ENCODE results near the gene BRI3.

Gene BRI3

DNA sequence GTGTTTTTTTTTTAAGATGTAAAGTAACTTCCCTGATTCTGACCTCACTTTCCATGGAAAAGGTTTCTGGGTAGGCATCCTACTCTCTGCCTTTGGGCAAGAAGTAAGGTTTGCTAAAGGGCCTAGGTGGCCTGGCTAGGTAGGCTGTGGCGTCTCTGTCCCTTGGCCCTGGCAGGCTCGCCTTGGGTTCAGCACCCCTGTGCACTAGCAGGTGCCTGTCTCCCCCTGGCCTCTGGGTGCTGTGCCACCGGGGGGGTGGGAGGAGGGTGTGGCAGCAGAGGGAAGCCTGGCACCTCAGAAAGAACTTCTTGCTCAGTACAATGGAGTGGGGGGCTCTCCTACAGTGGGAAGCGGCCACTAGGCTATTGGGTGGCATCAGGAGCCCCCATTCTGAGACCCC, 43.4 kb upstream of the BRI3 start:
- H3K27ac ChIP-seq, result no peak overlapping the region
- H3K27me3 ChIP-seq, result no peaks in the 10 kb centered on the region
- H3K9ac ChIP-seq, result no peak overlapping the region
- H3K36me3 ChIP-seq, result peaks cover 23 to 84% (median 49%) of the 10 kb centered on the region in 11 experiments
- TF ChIP-seq Cebpa-rat (IDR thresholded peaks at IDR 0.05), result no peak
- H3K4me2 ChIP-seq, result no peak overlapping the region
- no peaks in the 10 kb centered on the region for H3K9me3 ChIP-seq (replicated peaks in 1 of 11)
- peaks cover 8 to 34% (median 21%) of the 10 kb centered on the region in 10 experiments for H3K4me1 ChIP-seq
- peaks cover 0 to 36% (median 7%) of the 10 kb centered on the region in 11 experiments; a peak in 12 of 22 replicates for H4K20me1 ChIP-seq
- no peak overlapping the region for H3K4me3 ChIP-seq

- TF ChIP-seq Cebpa-rat (IDR thresholded peaks at IDR 0.05), result no peak
- H4K20me1 ChIP-seq, result peaks cover 0 to 38% (median 9%) of the 10 kb centered on the region in 11 experiments; a peak in 12 of 22 replicates
- peaks cover 23 to 82% (median 51%) of the 10 kb centered on the region in 11 experiments for H3K36me3 ChIP-seq
- H3K4me3 ChIP-seq, result no peak overlapping the region
- H3K4me2 ChIP-seq, result no peak overlapping the region
- H3K27ac ChIP-seq, result no peak overlapping the region
- H3K4me1 ChIP-seq, result peaks cover 8 to 32% (median 23%) of the 10 kb centered on the region in 10 experiments
- H3K9me3 ChIP-seq (replicated peaks in 1 of 11), result no peaks in the 10 kb centered on the region
- H3K27me3 ChIP-seq, result no peaks in the 10 kb centered on the region
- no peak overlapping the region for H3K9ac ChIP-seq
Measured at GRCh38 chr7:98238976-98239375, 42.5 kb upstream of the BRI3 start.

DNA sequence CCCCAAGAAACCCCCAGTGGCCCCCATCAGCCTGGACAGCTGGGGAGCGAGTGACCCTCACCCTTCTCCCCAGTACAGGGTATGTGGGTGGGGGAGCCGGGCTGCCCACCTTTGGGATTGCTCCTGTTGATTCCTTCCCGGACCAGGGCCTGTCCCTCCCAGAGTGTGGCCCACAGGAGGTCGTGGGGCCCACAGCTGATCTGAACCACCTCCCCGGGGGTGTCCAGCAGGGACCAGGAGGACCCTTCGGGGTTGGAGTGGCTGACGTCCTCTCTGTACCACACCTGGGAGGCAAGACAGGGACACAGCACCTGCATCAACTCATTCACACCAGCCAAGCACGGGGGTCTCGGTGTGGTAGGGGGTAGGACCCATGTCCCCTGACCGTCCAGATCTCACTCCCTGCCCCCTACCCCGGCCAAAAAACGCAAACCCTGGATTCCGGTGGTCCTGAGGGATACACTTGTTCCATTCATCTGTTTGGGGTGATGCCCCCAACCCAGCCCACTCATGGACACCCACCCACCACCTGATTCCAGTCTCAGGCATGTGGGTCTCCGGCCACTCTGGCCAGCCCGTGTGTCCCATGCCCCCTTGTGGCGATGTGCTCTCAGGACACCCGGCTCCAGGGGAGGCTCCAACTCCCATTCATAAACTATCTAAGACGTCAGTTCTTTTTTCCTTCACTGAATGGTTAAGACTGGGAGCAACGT, 40.4 kb upstream of the BRI3 start:
- Histone ChIP-seq H3K4me1 (peaks cover 25 to 53% (median 45%) of the 10 kb centered on the region in 10 experiments), H3K36me3 (peaks cover 31 to 81% (median 52%) of the 10 kb centered on the region in 11 experiments), H3K9ac (peak overlapping the region in 4 of 11 experiments; percentile 25 to 71 (median 63); a peak in 8 of 22 replicates), H3K4me3 (no peak overlapping the region), H3K27me3 (no peaks in the 10 kb centered on the region), H3K9me3 (replicated peaks in 1 of 11) (no peaks in the 10 kb centered on the region), H3K27ac (peak overlapping the region in 3 of 11 experiments; percentile 7 to 46 (median 35); a peak in 5 of 22 replicates), H4K20me1 (peaks cover 0 to 56% (median 25%) of the 10 kb centered on the region in 11 experiments; a peak in 16 of 22 replicates), H3K4me2 (peak overlapping the region in 9 of 11 experiments; percentile 48 to 97 (median 86); a peak in 18 of 22 replicates)
- TF ChIP-seq Cebpa-rat (IDR thresholded peaks at IDR 0.05), result no peak

GRCh38 chr7:98241674-98242241, 39.7 kb upstream of the BRI3 start:
- H3K27me3 ChIP-seq, result no peaks in the 10 kb centered on the region
- peak overlapping the region; percentile 35 to 97 (median 82) for H3K4me2 ChIP-seq
- peaks cover 0 to 56% (median 25%) of the 10 kb centered on the region in 11 experiments; a peak in 16 of 22 replicates for H4K20me1 ChIP-seq
- H3K36me3 ChIP-seq, result peaks cover 31 to 75% (median 49%) of the 10 kb centered on the region in 11 experiments
- H3K9ac ChIP-seq, result peak overlapping the region in 9 of 11 experiments; percentile 2 to 71 (median 53); a peak in 14 of 22 replicates
- no peaks in the 10 kb centered on the region for H3K9me3 ChIP-seq (replicated peaks in 1 of 11)
- H3K4me3 ChIP-seq, result peak overlapping the region in 2 of 10 experiments; percentile 14 to 31; a peak in 2 of 20 replicates
- H3K4me1 ChIP-seq, result peaks cover 31 to 53% (median 47%) of the 10 kb centered on the region in 10 experiments
- TF ChIP-seq Cebpa-rat (IDR thresholded peaks at IDR 0.05), result no peak
- H3K27ac ChIP-seq, result peak overlapping the region in 5 of 11 experiments; percentile 7 to 46 (median 35); a peak in 9 of 22 replicates

DNA sequence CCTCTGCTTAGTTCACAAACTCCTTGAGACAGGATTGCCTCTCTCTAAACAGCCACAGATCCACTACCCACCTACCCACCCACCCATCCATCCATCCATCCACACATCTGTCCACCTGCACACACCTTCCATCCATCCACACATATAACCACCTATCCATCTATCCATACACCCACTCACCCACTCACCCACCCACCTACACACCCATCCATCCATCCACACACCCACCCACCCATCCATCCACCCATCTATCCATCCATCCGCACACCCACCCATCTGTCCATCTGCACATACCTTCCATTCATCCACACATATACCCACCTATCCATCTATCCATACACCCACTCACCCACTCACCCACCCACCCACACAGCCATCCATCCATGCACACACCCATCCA, 39.1 kb upstream of the BRI3 start:
- Histone ChIP-seq H3K9me3 (replicated peaks in 1 of 11) (no peaks in the 10 kb centered on the region), H3K4me1 (peaks cover 31 to 55% (median 48%) of the 10 kb centered on the region in 10 experiments), H3K4me3 (peak overlapping the region in 2 of 10 experiments; percentile 14 to 31; a peak in 1 of 20 replicates), H3K4me2 (peak overlapping the region in 9 of 11 experiments; percentile 64 to 97 (median 86); a peak in 18 of 22 replicates), H3K36me3 (peaks cover 31 to 75% (median 51%) of the 10 kb centered on the region in 11 experiments), H3K9ac (peak overlapping the region in 9 of 11 experiments; percentile 2 to 71 (median 53); a peak in 10 of 22 replicates), H3K27ac (peak overlapping the region in 2 of 11 experiments; percentile 32 to 46; a peak in 3 of 22 replicates), H4K20me1 (peaks cover 0 to 52% (median 25%) of the 10 kb centered on the region in 11 experiments; a peak in 16 of 22 replicates), H3K27me3 (no peaks in the 10 kb centered on the region)
- TF ChIP-seq Cebpa-rat (IDR thresholded peaks at IDR 0.05), result no peak

DNA sequence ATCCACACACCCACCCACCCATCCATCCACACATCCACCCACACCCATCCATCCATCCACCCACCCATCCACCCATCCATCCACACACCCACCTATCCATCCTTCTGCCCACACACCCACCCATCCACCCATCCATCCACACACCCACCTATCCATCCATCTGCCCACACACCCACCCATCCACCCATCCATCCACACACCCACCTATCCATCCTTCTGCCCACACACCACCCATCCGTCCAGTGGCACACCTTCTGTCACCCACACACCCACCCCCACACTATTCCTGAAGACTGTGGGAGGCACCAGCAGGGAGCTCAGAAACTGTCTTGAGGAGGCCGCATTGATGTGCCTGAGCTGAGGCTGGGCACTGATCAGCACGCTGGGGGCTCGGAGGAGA, 38.6 kb upstream of the BRI3 start:
- peaks cover 0 to 52% (median 25%) of the 10 kb centered on the region in 11 experiments; a peak in 16 of 22 replicates for H4K20me1 ChIP-seq
- H3K36me3 ChIP-seq, result peaks cover 28 to 75% (median 52%) of the 10 kb centered on the region in 11 experiments
- H3K4me3 ChIP-seq, result no peak overlapping the region
- H3K27me3 ChIP-seq, result no peaks in the 10 kb centered on the region
- H3K4me2 ChIP-seq, result no peak overlapping the region
- H3K4me1 ChIP-seq, result peaks cover 35 to 56% (median 49%) of the 10 kb centered on the region in 10 experiments
- no peak for TF ChIP-seq Cebpa-rat (IDR thresholded peaks at IDR 0.05)
- H3K9me3 ChIP-seq (replicated peaks in 1 of 11), result no peaks in the 10 kb centered on the region
- no peak overlapping the region for H3K9ac ChIP-seq
- H3K27ac ChIP-seq, result no peak overlapping the region

GRCh38 chr7:98244871-98245270, 36.6 kb upstream of the BRI3 start:
- peak overlapping the region in 4 of 11 experiments; percentile 1 to 52 (median 42); a peak in 6 of 22 replicates for H3K27ac ChIP-seq
- peak overlapping the region; percentile 42 to 90 (median 78); a peak in 20 of 22 replicates for H3K4me2 ChIP-seq
- peaks cover 0 to 52% (median 25%) of the 10 kb centered on the region in 11 experiments; a peak in 16 of 22 replicates for H4K20me1 ChIP-seq
- peaks cover 18 to 60% (median 37%) of the 10 kb centered on the region in 11 experiments for H3K36me3 ChIP-seq
- no peak overlapping the region for H3K4me3 ChIP-seq
- peak overlapping the region in 1 of 11 experiments; percentile 13; a peak in 2 of 22 replicates for H3K9ac ChIP-seq
- no peaks in the 10 kb centered on the region for H3K9me3 ChIP-seq (replicated peaks in 1 of 11)
- TF ChIP-seq Cebpa-rat (IDR thresholded peaks at IDR 0.05), result no peak
- H3K4me1 ChIP-seq, result peaks cover 54 to 75% (median 66%) of the 10 kb centered on the region in 10 experiments
- no peaks in the 10 kb centered on the region for H3K27me3 ChIP-seq

DNA sequence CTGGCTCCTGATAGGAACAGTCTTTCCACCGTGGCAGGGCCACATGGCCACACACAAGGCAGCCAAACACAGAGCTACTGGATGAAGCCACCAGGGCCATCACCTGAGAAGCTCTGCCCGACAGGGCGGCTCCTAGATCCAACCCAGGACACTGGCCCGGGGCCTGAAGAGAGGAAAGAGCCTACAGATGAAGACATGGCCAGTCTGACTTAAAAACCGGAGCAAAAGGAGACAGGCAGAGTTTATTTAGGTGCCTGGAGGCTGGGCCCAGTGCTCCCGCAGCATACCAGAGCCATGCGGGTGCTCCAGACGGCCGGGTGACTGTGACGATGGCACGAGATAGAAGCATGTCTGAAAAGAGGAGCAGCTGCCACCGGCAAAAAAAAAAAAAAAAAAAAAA, 33.3 kb upstream of the BRI3 start:
- H3K9me3 ChIP-seq (replicated peaks in 1 of 11), result no peaks in the 10 kb centered on the region
- peaks cover 0 to 35% (median 18%) of the 10 kb centered on the region in 11 experiments; a peak in 16 of 22 replicates for H4K20me1 ChIP-seq
- H3K36me3 ChIP-seq, result peaks cover 5 to 43% (median 25%) of the 10 kb centered on the region in 11 experiments; a peak in 18 of 22 replicates
- no peak overlapping the region for H3K4me3 ChIP-seq
- H3K27ac ChIP-seq, result no peak overlapping the region
- no peak for TF ChIP-seq Cebpa-rat (IDR thresholded peaks at IDR 0.05)
- peak overlapping the region in 4 of 11 experiments; percentile 95 to 99 (median 98); a peak in 3 of 22 replicates for H3K4me2 ChIP-seq
- no peak overlapping the region for H3K9ac ChIP-seq
- no peaks in the 10 kb centered on the region for H3K27me3 ChIP-seq
- H3K4me1 ChIP-seq, result peaks cover 68 to 84% (median 73%) of the 10 kb centered on the region in 10 experiments

All from BLaER1 treated with 17β-estradiol and CSF1 and Interleukin-3, amounts not matched to agents 10 nM and 100 nM (cell line).